DND-41 (cell line): ENCODE data around the gene TTYH3.
"Not testable (repeated sequence)": the region's sequence is repeated elsewhere in the genome, so short reads cannot be mapped to it uniquely, and the experiment has no call there.

Experiments
- ATAC-seq: fragments of 200-7000 bp; cut with Tn5 transposase; 3 replicates; pipeline ENCODE4 v1.9.1; 2021; ENCODE audit warnings: low read depth; ENCODE audit not compliant: insufficient read depth
- DNase-seq: peaks from one replicate; pipeline ENCODE4 v3.0.0-alpha.2; 2020
- H2AFZ ChIP-seq: 2 replicates; pipeline ENCODE4 v1.6.0; 2012; ENCODE audit warnings: low read depth, low read length
- H3K27ac ChIP-seq: 2 replicates; pipeline ENCODE4 v1.5.1; 2012; ENCODE audit warnings: low read length, inconsistent platforms
- H3K27me3 ChIP-seq: fragments of 200-600 bp; sonication (generic); 2 replicates; pipeline ENCODE4 v1.6.0; 2012; ENCODE audit warnings: low read length, mild to moderate bottlenecking, inconsistent platforms; ENCODE audit not compliant: insufficient read depth, poor library complexity
- H3K36me3 ChIP-seq: 2 replicates; pipeline ENCODE4 v1.5.1; 2012; ENCODE audit warnings: low read length, inconsistent platforms; ENCODE audit not compliant: insufficient read depth
- H3K4me1 ChIP-seq: 2 replicates; pipeline ENCODE4 v1.5.1; 2012; ENCODE audit warnings: mild to moderate bottlenecking, low read length; ENCODE audit not compliant: insufficient read depth
- H3K4me2 ChIP-seq: 2 replicates; pipeline ENCODE4 v1.6.0; 2012; ENCODE audit warnings: mild to moderate bottlenecking, moderate library complexity, low read length, inconsistent platforms; ENCODE audit not compliant: insufficient read depth
- H3K4me3 ChIP-seq, 2 experiments: fragments of 200-600 bp in 1 of 2; shearing (Covaris generic) in 1 of 2; 2 replicates each; pipeline ENCODE4 v1.5.1; 2012 to 2016; ENCODE audit warnings: inconsistent platforms in 2 of 2, low read length in 2 of 2, mild to moderate bottlenecking in 2 of 2, low read depth in 1 of 2, moderate library complexity in 1 of 2
- H3K79me2 ChIP-seq: 2 replicates; pipeline ENCODE4 v1.6.0; 2012; ENCODE audit warnings: low read length, inconsistent platforms; ENCODE audit not compliant: insufficient read depth
- H3K9ac ChIP-seq: 2 replicates; pipeline ENCODE4 v1.6.0; 2012; ENCODE audit warnings: low read depth, mild to moderate bottlenecking, inconsistent platforms, low read length, moderate library complexity
- H3K9me3 ChIP-seq: 2 replicates; pipeline ENCODE4 v1.5.1; 2012; ENCODE audit warnings: low read length, moderate library complexity, mild to moderate bottlenecking, inconsistent platforms; ENCODE audit not compliant: insufficient read depth, severe bottlenecking
- H4K20me1 ChIP-seq: 2 replicates; pipeline ENCODE4 v1.6.0; 2012; ENCODE audit warnings: low read length; ENCODE audit not compliant: insufficient read depth
- EZH2 ChIP-seq: IDR thresholded peaks from 3 replicates; pipeline ENCODE4 v1.6.1; 2012; ENCODE audit warnings: borderline replicate concordance, low read depth, mild to moderate bottlenecking, moderate library complexity, low read length, inconsistent platforms; ENCODE audit not compliant: severe bottlenecking
- TF ChIP-seq, protein P1 (sequence below): IDR thresholded peaks from 2 replicates; pipeline ENCODE4 v1.5.1; 2012; ENCODE audit warnings: borderline replicate concordance, low read length, moderate library complexity, mild to moderate bottlenecking; ENCODE audit not compliant: poor library complexity, severe bottlenecking; ENCODE audit errors: extremely low read depth

The TTYH3 gene

DNA sequence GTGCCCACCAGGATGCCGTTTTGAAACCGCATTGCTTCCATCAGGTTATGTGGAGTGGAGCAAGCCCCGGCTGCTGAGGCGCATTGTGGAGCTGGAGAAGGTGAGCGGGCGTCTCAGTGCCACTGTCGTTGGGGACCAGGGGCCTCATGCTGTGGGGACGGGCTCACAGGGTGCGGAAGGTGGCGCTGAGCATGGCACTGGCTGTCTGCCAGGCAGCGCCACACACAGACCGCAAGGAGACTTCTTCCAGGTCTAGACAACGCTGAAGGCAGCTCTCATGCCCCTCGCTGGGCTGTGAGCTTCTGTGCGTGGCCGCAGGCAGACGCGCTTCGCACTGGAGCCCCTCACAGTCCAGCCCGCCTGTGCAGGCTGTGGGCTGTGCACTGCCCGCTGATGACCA lies 44.0 kb upstream of the TTYH3 start:
- H3K27ac ChIP-seq, result no peak overlapping the region
- H2AFZ ChIP-seq, result no peak overlapping the region
- no peak overlapping the region for H3K4me3 ChIP-seq
- no peak overlapping the region for H3K4me2 ChIP-seq
- DNase-seq, result no peak
- H3K36me3 ChIP-seq, result peaks cover 8% of the 10 kb centered on the region
- no peak overlapping the region for H3K9ac ChIP-seq
- no peaks in the 10 kb centered on the region for H4K20me1 ChIP-seq
- H3K27me3 ChIP-seq, result no peaks in the 10 kb centered on the region
- no peak for TF ChIP-seq EZH2
- TF ChIP-seq, protein P1, sequence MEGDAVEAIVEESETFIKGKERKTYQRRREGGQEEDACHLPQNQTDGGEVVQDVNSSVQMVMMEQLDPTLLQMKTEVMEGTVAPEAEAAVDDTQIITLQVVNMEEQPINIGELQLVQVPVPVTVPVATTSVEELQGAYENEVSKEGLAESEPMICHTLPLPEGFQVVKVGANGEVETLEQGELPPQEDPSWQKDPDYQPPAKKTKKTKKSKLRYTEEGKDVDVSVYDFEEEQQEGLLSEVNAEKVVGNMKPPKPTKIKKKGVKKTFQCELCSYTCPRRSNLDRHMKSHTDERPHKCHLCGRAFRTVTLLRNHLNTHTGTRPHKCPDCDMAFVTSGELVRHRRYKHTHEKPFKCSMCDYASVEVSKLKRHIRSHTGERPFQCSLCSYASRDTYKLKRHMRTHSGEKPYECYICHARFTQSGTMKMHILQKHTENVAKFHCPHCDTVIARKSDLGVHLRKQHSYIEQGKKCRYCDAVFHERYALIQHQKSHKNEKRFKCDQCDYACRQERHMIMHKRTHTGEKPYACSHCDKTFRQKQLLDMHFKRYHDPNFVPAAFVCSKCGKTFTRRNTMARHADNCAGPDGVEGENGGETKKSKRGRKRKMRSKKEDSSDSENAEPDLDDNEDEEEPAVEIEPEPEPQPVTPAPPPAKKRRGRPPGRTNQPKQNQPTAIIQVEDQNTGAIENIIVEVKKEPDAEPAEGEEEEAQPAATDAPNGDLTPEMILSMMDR, result no peak
- no peaks in the 10 kb centered on the region for H3K4me1 ChIP-seq
- H3K79me2 ChIP-seq, result no peaks in the 10 kb centered on the region
- ATAC-seq, result no peak
- no peaks in the 10 kb centered on the region for H3K9me3 ChIP-seq

DNA sequence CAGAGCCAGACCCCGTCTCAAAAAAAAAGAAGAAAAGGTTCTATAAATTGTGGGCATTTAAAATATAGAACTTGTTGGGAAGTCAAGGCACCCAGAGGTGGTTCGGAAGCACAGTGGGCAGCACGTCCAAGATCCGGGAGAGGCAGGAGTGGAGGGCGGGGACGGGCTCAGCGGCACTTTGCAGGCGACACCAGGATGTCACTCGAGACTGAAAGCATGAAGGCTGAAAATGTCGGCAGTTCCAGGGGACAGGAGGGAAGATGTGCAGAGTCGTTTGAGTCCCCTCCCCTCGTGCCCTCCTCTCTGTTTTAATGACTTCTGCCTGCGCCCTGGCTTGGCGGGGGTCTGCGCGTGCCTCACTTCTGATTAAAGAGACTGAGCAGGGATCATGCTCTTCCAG lies 42.4 kb upstream of the TTYH3 start:
- DNase-seq (no peak), ATAC-seq (no peak)
- Histone ChIP-seq H3K9me3 (no peaks in the 10 kb centered on the region), H3K36me3 (peaks cover 16% of the 10 kb centered on the region), H3K4me1 (no peaks in the 10 kb centered on the region), H3K27me3 (no peaks in the 10 kb centered on the region), H3K79me2 (no peaks in the 10 kb centered on the region), H3K27ac (no peak overlapping the region), H2AFZ (no peak overlapping the region), H3K4me2 (no peak overlapping the region), H4K20me1 (no peaks in the 10 kb centered on the region), H3K4me3 (no peak overlapping the region), H3K9ac (no peak overlapping the region)
- no peak for TF ChIP-seq EZH2
- TF ChIP-seq, protein P1, result no peak

DNA sequence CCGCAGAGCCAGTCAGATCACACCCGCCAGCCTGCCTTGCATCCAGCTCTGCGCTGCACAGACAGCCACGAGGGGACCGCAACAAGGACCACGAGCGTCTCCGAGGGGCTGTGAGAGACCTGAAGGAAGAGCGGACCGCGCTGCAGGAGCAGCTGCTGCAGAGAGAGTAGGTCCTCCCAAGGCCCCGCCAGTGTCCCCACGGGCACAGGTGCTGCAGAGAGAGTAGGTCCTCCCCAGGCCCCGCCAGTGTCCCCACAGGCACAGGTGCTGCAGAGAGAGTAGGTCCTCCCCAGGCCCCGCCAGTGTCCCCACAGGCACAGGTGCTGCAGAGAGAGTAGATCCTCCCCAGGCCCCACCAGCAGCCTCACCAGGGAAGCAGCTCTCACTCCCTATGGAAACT lies 41.8 kb upstream of the TTYH3 start:
- not testable (repeated sequence) for H3K9ac ChIP-seq, H3K4me1 ChIP-seq, H3K4me2 ChIP-seq

DNA sequence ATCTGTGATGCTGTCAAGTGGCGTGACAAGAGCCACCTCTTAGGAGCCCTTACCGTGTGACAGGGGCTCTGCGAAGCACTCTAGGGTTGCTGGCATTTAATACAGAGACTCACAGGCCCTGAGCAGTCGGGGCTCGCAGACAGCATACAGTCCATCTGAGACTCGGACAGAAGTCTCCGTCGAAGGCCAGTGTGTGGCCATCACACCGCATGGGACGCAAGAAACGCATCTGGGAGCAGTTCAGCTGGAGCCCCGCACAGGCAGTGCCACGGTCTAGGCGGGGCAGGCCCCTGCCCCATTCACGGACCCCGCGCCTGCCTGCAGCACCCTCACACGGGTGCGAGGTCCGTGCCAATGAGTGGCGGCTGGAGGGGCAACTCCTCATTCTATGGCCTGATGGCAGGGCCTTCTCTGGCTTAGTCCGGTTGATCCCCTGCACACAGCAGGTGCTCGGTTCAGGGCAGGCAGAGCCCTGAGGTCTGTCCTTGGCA lies 39.4 kb upstream of the TTYH3 start:
- no peak overlapping the region for H3K4me3 ChIP-seq
- H2AFZ ChIP-seq, result no peak overlapping the region
- H3K4me2 ChIP-seq, result no peak overlapping the region
- H4K20me1 ChIP-seq, result no peaks in the 10 kb centered on the region; the same call in 1 of the 2 replicates
- no peaks in the 10 kb centered on the region for H3K4me1 ChIP-seq
- H3K79me2 ChIP-seq, result no peaks in the 10 kb centered on the region
- no peak overlapping the region for H3K27ac ChIP-seq
- no peaks in the 10 kb centered on the region for H3K27me3 ChIP-seq
- no peak overlapping the region for H3K9ac ChIP-seq
- ATAC-seq (no peak), DNase-seq (no peak)
- H3K9me3 ChIP-seq, result no peaks in the 10 kb centered on the region
- H3K36me3 ChIP-seq, result peaks cover 26% of the 10 kb centered on the region; the same call in 1 of the 2 replicates
- TF ChIP-seq, protein P1, result no peak
- TF ChIP-seq EZH2, result no peak

More for the DNA sequence above, 41.8 kb upstream of the TTYH3 start:
- H3K4me3 ChIP-seq, H3K27ac ChIP-seq, H3K27me3 ChIP-seq, H2AFZ ChIP-seq, ATAC-seq, DNase-seq, H4K20me1 ChIP-seq, H3K79me2 ChIP-seq, H3K9me3 ChIP-seq: not testable (repeated sequence)
- H3K36me3 ChIP-seq, result peaks cover 19% of the 10 kb centered on the region
